NCI-H2107 (cell line): ENCODE data around the gene AKAP9.
"Not testable (repeated sequence)": the region's sequence is repeated elsewhere in the genome, so short reads cannot be mapped to it uniquely, and the experiment has no call there.

Experiments used
- DNase-seq: peaks from one replicate; lab custom pipeline; 2025; lab: John Stamatoyannopoulos, UW

Gene AKAP9

GRCh38 chr7:92064438-92065029 is 123.9 kb downstream of the AKAP9 start:
- no peak for DNase-seq

GRCh38 chr7:92071032-92071431 is 130.4 kb downstream of the AKAP9 start:
- DNase-seq: no peak

GRCh38 chr7:92072121-92072520 is 131.5 kb downstream of the AKAP9 start:
- DNase-seq: no peak

- DNase-seq: no peak
These were observed 132.0 kb downstream of the AKAP9 start for GRCh38 chr7:92072708-92073107.

GRCh38 chr7:92075455-92076158 is 134.9 kb downstream of the AKAP9 start:
- DNase-seq: no peak

- DNase-seq: no peak
These were observed 135.8 kb downstream of the AKAP9 start for GRCh38 chr7:92076509-92076908.

- DNase-seq: not testable (repeated sequence)
These were observed 143.3 kb downstream of the AKAP9 start for GRCh38 chr7:92083922-92084321.

GRCh38 chr7:92088266-92088665 is 147.6 kb downstream of the AKAP9 start:
- DNase-seq: no peak

- DNase-seq: no peak
These were observed 151.5 kb downstream of the AKAP9 start for GRCh38 chr7:92092210-92092609.

- no peak for DNase-seq
These were observed 154.7 kb downstream of the AKAP9 start for GRCh38 chr7:92095380-92095779.

- DNase-seq: no peak
These were observed 159.9 kb downstream of the AKAP9 start for GRCh38 chr7:92100534-92100933.

GRCh38 chr7:92102862-92103261 is 162.2 kb downstream of the AKAP9 start:
- DNase-seq: not testable (repeated sequence)

GRCh38 chr7:92108821-92109220 is 168.2 kb downstream of the AKAP9 start:
- DNase-seq: no peak

- no peak for DNase-seq
These were observed 170.2 kb downstream of the AKAP9 start for GRCh38 chr7:92110857-92111256.

GRCh38 chr7:92115821-92116220 is 175.2 kb downstream of the AKAP9 start:
- no peak for DNase-seq

- no peak for DNase-seq
These were observed 176.3 kb downstream of the AKAP9 start for GRCh38 chr7:92116949-92117348.

- DNase-seq: no peak
These were observed 178.6 kb downstream of the AKAP9 start for GRCh38 chr7:92119213-92119759.

- no peak for DNase-seq
These were observed 181.0 kb downstream of the AKAP9 start for GRCh38 chr7:92121681-92122080.

- no peak for DNase-seq
These were observed 190.4 kb downstream of the AKAP9 start for GRCh38 chr7:92131093-92131492.

- no peak for DNase-seq
These were observed 191.2 kb downstream of the AKAP9 start for GRCh38 chr7:92131764-92132330.

- DNase-seq: no peak
These were observed 192.6 kb downstream of the AKAP9 start for GRCh38 chr7:92133133-92133736.

GRCh38 chr7:92133737-92134270 is 193.1 kb downstream of the AKAP9 start:
- DNase-seq: no peak
